ENCODE data around the gene BRSK2.
A peak's percentile ranks its signal among the peaks of the same experiment; 100 is the strongest.

BRSK2 gene

GRCh38 chr11:1398528-1399235 is 8.9 kb downstream of the BRSK2 start:
- ChIA-PET POLR2A (interaction anchor here (1.3 to 1.5 kb wide), 2 partner anchors 10 kb away, joined by 3 to 4 read pairs; partner anchors contain the start of gene BRSK2), CTCF (no interaction called here)
- DNase-seq (ENCODE audit: extremely low spot score) = no peak
- TF ChIP-seq NFRKB (IDR thresholded peaks at IDR 0.05) = no peak

- ChIA-PET CTCF (no interaction called here), POLR2A (interaction anchor here (1.3 kb wide), 1 partner anchor 9 kb away, joined by 3 read pairs; no protein-coding TSS in a partner anchor)
- TF ChIP-seq ELF4 (IDR thresholded peaks at IDR 0.05) (no peak), FOXA1 (IDR thresholded peaks at IDR 0.05) (no peak), L3MBTL2 (conservative IDR thresholded peaks at IDR 0.05) (no peak), SP1 (IDR thresholded peaks at IDR 0.05) (no peak), LEF1 (IDR thresholded peaks at IDR 0.05; ENCODE audit: borderline replicate concordance) (no peak), ZNF384 (IDR thresholded peaks at IDR 0.05) (no peak), SUZ12 (IDR thresholded peaks at IDR 0.05) (no peak)
- DNase-seq (ENCODE audit: extremely low spot score) = no peak
Measured at GRCh38 chr11:1399386-1400316, 9.9 kb downstream of the BRSK2 start.

- ChIA-PET CTCF (no interaction called here), POLR2A (no interaction called here)
- TF ChIP-seq ARNT (IDR thresholded peaks at IDR 0.05) = no peak
- no peak for TF ChIP-seq CTBP1 (IDR thresholded peaks at IDR 0.05; ENCODE audit: borderline replicate concordance)
- no peak for TF ChIP-seq FOXM1 (IDR thresholded peaks at IDR 0.05; ENCODE audit: borderline replicate concordance)
- no peak for TF ChIP-seq FOXA1 (IDR thresholded peaks at IDR 0.05)
- no peak for TF ChIP-seq SUZ12 (IDR thresholded peaks at IDR 0.05)
- no peak for TF ChIP-seq TARDBP (IDR thresholded peaks at IDR 0.05)
- TF ChIP-seq ZNF384 (IDR thresholded peaks at IDR 0.05) = no peak
- TF ChIP-seq, protein P1, sequence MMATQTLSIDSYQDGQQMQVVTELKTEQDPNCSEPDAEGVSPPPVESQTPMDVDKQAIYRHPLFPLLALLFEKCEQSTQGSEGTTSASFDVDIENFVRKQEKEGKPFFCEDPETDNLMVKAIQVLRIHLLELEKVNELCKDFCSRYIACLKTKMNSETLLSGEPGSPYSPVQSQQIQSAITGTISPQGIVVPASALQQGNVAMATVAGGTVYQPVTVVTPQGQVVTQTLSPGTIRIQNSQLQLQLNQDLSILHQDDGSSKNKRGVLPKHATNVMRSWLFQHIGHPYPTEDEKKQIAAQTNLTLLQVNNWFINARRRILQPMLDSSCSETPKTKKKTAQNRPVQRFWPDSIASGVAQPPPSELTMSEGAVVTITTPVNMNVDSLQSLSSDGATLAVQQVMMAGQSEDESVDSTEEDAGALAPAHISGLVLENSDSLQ (IDR thresholded peaks at IDR 0.05) = no peak
- TF ChIP-seq SP1 (IDR thresholded peaks at IDR 0.05) = no peak
- no peak for TF ChIP-seq HDGF (IDR thresholded peaks at IDR 0.05; ENCODE audit: borderline replicate concordance)
- TF ChIP-seq ELF4 (IDR thresholded peaks at IDR 0.05) = no peak
- TF ChIP-seq BHLHE40 (IDR thresholded peaks at IDR 0.05; ENCODE audit: borderline replicate concordance) = no peak
- TF ChIP-seq L3MBTL2 (conservative IDR thresholded peaks at IDR 0.05) = no peak
- DNase-seq (ENCODE audit: extremely low spot score) = no peak
Measured at GRCh38 chr11:1400317-1401170, 10.8 kb downstream of the BRSK2 start.

DNA sequence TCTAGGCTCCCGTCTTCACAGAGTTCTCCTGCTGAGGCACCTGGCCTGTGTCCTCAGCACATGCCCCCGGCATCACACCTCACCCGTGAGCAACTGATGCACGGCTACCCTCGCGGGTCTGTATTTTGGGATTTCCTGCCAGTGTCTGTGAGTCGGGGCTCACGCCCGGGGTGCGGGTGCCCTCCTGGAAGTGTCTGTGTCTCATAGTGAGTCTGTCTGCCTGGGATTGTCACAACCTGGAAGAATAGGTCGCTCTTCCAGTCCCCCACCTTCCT is 11.4 kb downstream of the BRSK2 start:
- DNase-seq (ENCODE audit: extremely low spot score) = no peak
- TF ChIP-seq ARNT (IDR thresholded peaks at IDR 0.05) = no peak
- TF ChIP-seq, protein P1 (IDR thresholded peaks at IDR 0.05) = no peak
- no peak for TF ChIP-seq FOXA1 (IDR thresholded peaks at IDR 0.05)
- no peak for TF ChIP-seq FOXK2 (IDR thresholded peaks at IDR 0.05)
- TF ChIP-seq NFRKB (IDR thresholded peaks at IDR 0.05) = no peak
- TF ChIP-seq HDGF (IDR thresholded peaks at IDR 0.05; ENCODE audit: borderline replicate concordance) = no peak
- POLR2A ChIA-PET = no interaction called here
- CTCF ChIA-PET = interaction anchor here (1.2 kb wide), 1 partner anchor 9 kb away, joined by 3 read pairs; no protein-coding TSS in a partner anchor

DNA sequence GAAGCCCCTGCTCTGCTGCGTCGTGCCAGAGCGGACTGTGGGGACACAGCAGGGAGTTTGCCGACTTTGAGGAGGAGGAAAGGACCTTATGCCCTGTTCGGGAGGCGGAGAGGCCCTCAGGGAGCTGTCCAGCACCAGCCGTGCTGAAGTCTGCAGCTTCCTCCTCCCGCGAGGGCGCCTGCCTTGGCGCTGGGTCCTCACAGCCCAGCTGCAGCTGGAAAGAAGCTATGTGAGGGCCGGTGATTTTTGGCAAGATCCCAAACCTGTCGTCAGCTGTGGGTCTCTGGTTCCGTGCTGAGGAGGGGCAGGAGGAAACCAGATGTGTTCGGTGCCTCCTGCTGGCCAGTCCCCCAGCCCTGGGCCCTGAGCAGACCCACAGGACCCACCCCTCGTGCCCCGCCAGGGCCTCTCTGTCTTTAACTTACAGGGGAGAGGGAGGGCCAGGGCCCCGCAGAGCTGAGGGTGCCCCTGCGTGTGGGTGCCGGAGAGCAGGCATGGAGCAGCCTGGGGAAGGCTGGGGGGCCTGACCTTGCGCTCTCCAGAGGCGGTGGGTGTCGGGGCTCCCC is 12.0 kb downstream of the BRSK2 start:
- CTCF ChIA-PET = interaction anchor here (1.2 kb wide), 1 partner anchor 10 kb away, joined by 3 read pairs; no protein-coding TSS in a partner anchor
- TF ChIP-seq ZNF384 (IDR thresholded peaks at IDR 0.05) (no peak), FOXM1 (IDR thresholded peaks at IDR 0.05; ENCODE audit: borderline replicate concordance) (no peak), LEF1 (IDR thresholded peaks at IDR 0.05; ENCODE audit: borderline replicate concordance) (no peak), FOXK2 (IDR thresholded peaks at IDR 0.05) (no peak)
- POLR2A ChIA-PET = no interaction called here
- peak; percentile 65 for DNase-seq (ENCODE audit: extremely low spot score)

GRCh38 chr11:1402355-1403077 is 12.8 kb downstream of the BRSK2 start:
- DNase-seq (ENCODE audit: extremely low spot score) = no peak
- ChIA-PET CTCF (interaction anchor here (1.2 kb wide), 1 partner anchor 11 kb away, joined by 3 read pairs; no protein-coding TSS in a partner anchor), POLR2A (no interaction called here)
- TF ChIP-seq, protein P1 (IDR thresholded peaks at IDR 0.05) = no peak
- TF ChIP-seq NFRKB (IDR thresholded peaks at IDR 0.05) (no peak), FOXA1 (IDR thresholded peaks at IDR 0.05) (no peak), LEF1 (IDR thresholded peaks at IDR 0.05; ENCODE audit: borderline replicate concordance) (no peak), L3MBTL2 (conservative IDR thresholded peaks at IDR 0.05) (no peak), SUZ12 (IDR thresholded peaks at IDR 0.05) (no peak), BHLHE40 (IDR thresholded peaks at IDR 0.05; ENCODE audit: borderline replicate concordance) (no peak), ELF4 (IDR thresholded peaks at IDR 0.05) (no peak), CTBP1 (IDR thresholded peaks at IDR 0.05; ENCODE audit: borderline replicate concordance) (no peak), HDGF (IDR thresholded peaks at IDR 0.05; ENCODE audit: borderline replicate concordance) (no peak), ARNT (IDR thresholded peaks at IDR 0.05) (no peak), SP1 (IDR thresholded peaks at IDR 0.05) (no peak), TARDBP (IDR thresholded peaks at IDR 0.05) (no peak), FOXM1 (IDR thresholded peaks at IDR 0.05; ENCODE audit: borderline replicate concordance) (no peak), ZNF384 (IDR thresholded peaks at IDR 0.05) (no peak), FOXK2 (IDR thresholded peaks at IDR 0.05) (no peak)
